Right cardiac atrium (tissue), 5 donors: ENCODE measurements around the gene PTS. TPM values are rescaled to one million over a fixed set of nuclear protein-coding genes. Genes with fewer than 3 reads are reported as not detected.
"Not testable (repeated sequence)": the region's sequence is repeated elsewhere in the genome, so short reads cannot be mapped to it uniquely, and the experiment has no call there.

ENCODE experiments used
- ATAC-seq, 2 donors: fragments of 200-7000 bp; cut with Tn5 transposase; one replicate each; pipeline versions ENCODE4 v1.8.0 to v1.9.1; 2020; ENCODE audit warnings: moderate library complexity in 2 of 2, mild to moderate bottlenecking in 1 of 2
- DNase-seq, 3 donors: peaks; one replicate each; pipeline ENCODE4 v3.0.0-alpha.2; 2020
- H3K27ac ChIP-seq: one replicate; pipeline ENCODE4 v1.5.1; 2013; ENCODE audit warnings: mild to moderate bottlenecking, low read length, control low read depth, moderate library complexity
- H3K27me3 ChIP-seq: one replicate; pipeline ENCODE4 v1.6.1; 2013; ENCODE audit not compliant: control insufficient read depth, insufficient read depth
- H3K4me1 ChIP-seq: one replicate; pipeline ENCODE4 v1.6.1; 2013; ENCODE audit warnings: low read length; ENCODE audit not compliant: control insufficient read depth, insufficient read depth
- H3K4me3 ChIP-seq: one replicate; pipeline ENCODE4 v1.5.1; 2013; ENCODE audit warnings: low read length, control low read depth
- H3K9me3 ChIP-seq: one replicate; pipeline ENCODE4 v1.6.1; 2013; ENCODE audit warnings: low read length; ENCODE audit not compliant: control insufficient read depth
- WGBS: extraction: QIAGEN DNeasy Blood & Tissue Kit; methylation state at CpG from one replicate; pipeline ENCODE4 v1.1.7; 2013; 5-methylcytosine and 5-hydroxymethylcytosine counted together
- intact Hi-C, 4 donors: fragments of 100-400 bp; cut with DNase I; formaldehyde crosslinking; loops; one replicate each; pipeline versions ENCODE4 v1.11.0 to v1.14.0; 2022 to 2023
- long read RNA-seq, 4 donors: library from polyadenylated mRNA; unstranded; transcript quantifications; one replicate each; pipeline ENCODE4 v2.0.0, GENCODE V29; 2020 to 2021
- polyA plus RNA-seq: library from polyadenylated mRNA; stranded (reverse); fragments of 200-250 nt; gene quantifications from one replicate; pipeline ENCODE4 v1.2.3, GENCODE V29; 2013
- total RNA-seq, 4 donors: library from RNA; stranded (reverse); fragmentation: NEBNext Ultra II Directional; extraction: Animal tissue kit (Norgen Biotek cat#: 25700); gene quantifications; one replicate each; pipeline ENCODE4 v1.2.1, GENCODE V29; 2021
- donor health status: healthy with polysubstance abuse.
- donor health status: DM: no; HTN: yes; CAD: no.
- donor health status: DM: no; HTN: no; CAD: no.
- donor health status: DM: no; HTN: yes; CAD: no; lungs with severe emphysema.
- donor health status: DM: yes; HTN: yes; CAD: no.

PTS gene
- total RNA-seq (10 to 100 TPM; 22.9 to 28.3 (median 26.7) TPM), polyA plus RNA-seq (40.7 TPM)
- long read RNA-seq, donor 1, transcript PTS-207 (5 exons, 846 nt): major isoform, 11 of 18 reads
- long read RNA-seq, donor 1, partial matches to known transcripts: 0 of 18 reads
- long read RNA-seq, donor 1, other reads (novel, unspliced or antisense): 3 of 18 reads
- long read RNA-seq, donor 2, transcript PTS-207 (5 exons, 846 nt): major isoform, 9 of 11 reads
- long read RNA-seq, donor 2, partial matches to known transcripts: 0 of 11 reads
- long read RNA-seq, donor 2, other reads (novel, unspliced or antisense): 2 of 11 reads
- long read RNA-seq, donor 3, transcript PTS-201 (6 exons, 935 nt): major isoform, 6 of 21 reads
- long read RNA-seq, donor 3, transcript PTS-207 (5 exons, 846 nt): major isoform, 6 of 21 reads
- long read RNA-seq, donor 3, partial matches to known transcripts: 0 of 21 reads
- long read RNA-seq, donor 3, other reads (novel, unspliced or antisense): 7 of 21 reads
- long read RNA-seq, donor 4, transcript PTS-207 (5 exons, 846 nt): major isoform, 8 of 11 reads
- long read RNA-seq, donor 4, partial matches to known transcripts: 0 of 11 reads
- long read RNA-seq, donor 4, other reads (novel, unspliced or antisense): 1 of 11 reads

DNA sequence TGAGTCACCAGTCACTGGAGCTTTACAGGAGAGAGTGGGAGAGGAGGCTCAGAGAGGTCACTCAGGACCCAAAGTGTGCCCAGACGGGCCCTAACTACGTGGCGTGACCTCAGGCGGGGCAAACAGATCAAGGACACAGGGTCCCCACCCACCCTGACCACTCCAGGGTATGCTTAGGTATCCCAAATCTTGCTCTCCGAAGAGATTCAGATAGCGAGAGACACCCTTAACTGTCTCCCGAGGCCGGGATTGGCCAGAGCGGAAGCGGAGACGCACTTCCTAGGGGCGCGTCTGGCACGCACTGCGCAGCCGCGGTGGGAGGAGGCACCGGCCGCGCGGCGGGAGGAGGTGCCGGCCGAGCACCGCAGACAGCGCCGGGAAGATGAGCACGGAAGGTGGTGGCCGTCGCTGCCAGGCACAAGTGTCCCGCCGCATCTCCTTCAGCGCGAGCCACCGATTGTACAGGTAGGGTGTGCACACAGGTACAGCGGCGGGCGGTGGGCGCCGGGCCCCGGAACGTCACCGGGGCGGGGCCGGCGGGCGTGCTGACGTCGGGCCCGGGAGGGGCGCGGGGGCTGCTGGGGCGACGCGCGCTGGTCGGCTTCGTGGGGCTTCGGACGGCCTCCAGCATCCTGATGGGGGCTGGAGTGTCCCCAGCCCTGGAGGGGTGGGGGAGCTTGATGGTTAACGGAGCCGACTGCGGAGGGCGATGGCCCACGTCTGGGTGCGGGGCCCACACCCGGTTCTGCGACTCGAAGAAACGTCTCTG, at the start of gene PTS:
PTS (plus strand) TSS at position 367 of the 769 bp plus-strand sequence; CDS start at position 383, 16 bp downstream.
- Histone ChIP-seq H3K9me3 (no peaks in the 10 kb centered on the region), H3K27ac (peak within 1 kb of the TSS; percentile 94), H3K4me3 (peak within 1 kb of the TSS; percentile 39), H3K27me3 (no peaks in the 10 kb centered on the region), H3K4me1 (peaks cover 3% of the 10 kb centered on the region)
- peak; percentile 99 for ATAC-seq
- WGBS: under 1% methylated on average over 70 of the region's 70 CpGs
- DNase-seq: peak; percentile 90 to 95 (median 95)
- intact Hi-C loops: no loop called here

DNA sequence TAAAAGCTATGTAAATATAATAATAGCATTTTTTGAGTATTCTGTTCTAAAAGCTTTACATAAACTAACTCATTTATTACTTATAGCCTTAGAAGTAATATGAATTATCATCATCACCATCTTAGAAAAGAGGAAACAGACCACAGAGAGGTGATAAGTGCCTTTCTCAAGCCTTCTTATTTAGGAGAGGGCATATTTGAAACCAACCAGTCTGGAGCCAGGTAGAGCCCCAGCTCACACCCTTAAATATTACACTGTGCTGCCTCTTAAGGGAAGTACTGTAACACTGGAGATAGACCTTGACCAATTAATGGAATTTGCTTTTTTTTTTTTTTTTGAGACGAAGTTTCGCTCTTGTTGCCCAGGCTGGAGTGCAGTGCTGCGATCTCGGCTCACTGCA, 48.6 kb upstream of the PTS start:
- no peak overlapping the region for H3K27ac ChIP-seq
- ATAC-seq (no peak), DNase-seq (no peak)
- intact Hi-C loops: loop anchor here in 3 of 4 donors (5.0 to 10.0 kb wide), 2 partner anchors 63 to 65 kb away; no protein-coding TSS in a partner anchor
- no peaks in the 10 kb centered on the region for H3K4me1 ChIP-seq
- WGBS: 71% methylated on average over 4 of the region's 4 CpGs
- H3K4me3 ChIP-seq: peak overlapping the region; percentile 69
- H3K27me3 ChIP-seq: no peaks in the 10 kb centered on the region
- no peaks in the 10 kb centered on the region for H3K9me3 ChIP-seq

DNA sequence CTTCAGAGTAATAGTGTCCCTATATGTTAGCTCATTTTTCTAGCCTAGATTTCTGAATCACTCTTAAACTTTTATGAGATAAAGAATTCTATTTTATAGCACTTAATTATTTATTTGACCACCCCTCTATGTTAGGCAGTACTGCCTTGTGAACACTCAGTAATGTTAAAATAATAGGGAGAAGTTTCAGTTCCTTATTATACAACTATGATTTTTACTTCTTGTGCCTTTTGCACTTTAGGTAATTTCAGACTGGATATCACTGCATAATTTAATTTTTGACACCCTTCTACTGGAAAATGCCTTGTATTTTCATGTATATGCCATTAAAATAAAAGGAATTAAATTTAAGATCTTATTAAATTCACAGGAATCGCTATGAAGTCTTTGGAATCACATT, 47.8 kb upstream of the PTS start:
- DNase-seq (no peak), ATAC-seq (no peak)
- Histone ChIP-seq H3K4me1 (no peaks in the 10 kb centered on the region), H3K9me3 (no peaks in the 10 kb centered on the region), H3K27ac (no peak overlapping the region), H3K4me3 (peak overlapping the region; percentile 69), H3K27me3 (no peaks in the 10 kb centered on the region)
- WGBS: 96% methylated on average over 1 of the region's 1 CpG
- intact Hi-C loops: loop anchor here in 3 of 4 donors (5.0 to 10.0 kb wide), 2 partner anchors 64 to 66 kb away; no protein-coding TSS in a partner anchor

- intact Hi-C loops: loop anchor here in 3 of 4 donors (5.0 to 10.0 kb wide), 2 partner anchors 64 to 67 kb away; no protein-coding TSS in a partner anchor
- Histone ChIP-seq H3K4me3 (peak overlapping the region; percentile 31), H3K27ac (peak overlapping the region; percentile 85), H3K9me3 (no peaks in the 10 kb centered on the region), H3K4me1 (no peaks in the 10 kb centered on the region), H3K27me3 (no peaks in the 10 kb centered on the region)
- DNase-seq: no peak
- ATAC-seq: no peak
- WGBS: 42% methylated on average over 3 of the region's 3 CpGs
Observed at GRCh38 chr11:112178936-112179335, 47.3 kb upstream of the PTS start.

GRCh38 chr11:112179601-112180000, 46.6 kb upstream of the PTS start:
- ATAC-seq: peak; percentile 27 to 36
- no peaks in the 10 kb centered on the region for H3K27me3 ChIP-seq
- H3K27ac ChIP-seq: peak overlapping the region; percentile 52
- no peak for DNase-seq
- H3K9me3 ChIP-seq: no peaks in the 10 kb centered on the region
- intact Hi-C loops: loop anchor here in 3 of 4 donors (5.0 to 10.0 kb wide), 2 partner anchors 65 to 67 kb away; no protein-coding TSS in a partner anchor
- no peak overlapping the region for H3K4me3 ChIP-seq
- H3K4me1 ChIP-seq: no peaks in the 10 kb centered on the region

GRCh38 chr11:112182867-112183266, 43.4 kb upstream of the PTS start:
- WGBS: 66% methylated on average over 1 of the region's 1 CpG
- ATAC-seq (no peak), DNase-seq (no peak)
- Histone ChIP-seq H3K4me1 (peaks cover 4% of the 10 kb centered on the region), H3K27me3 (no peaks in the 10 kb centered on the region), H3K4me3 (no peak overlapping the region), H3K9me3 (no peaks in the 10 kb centered on the region), H3K27ac (no peak overlapping the region)
- intact Hi-C loops: no loop called here

DNA sequence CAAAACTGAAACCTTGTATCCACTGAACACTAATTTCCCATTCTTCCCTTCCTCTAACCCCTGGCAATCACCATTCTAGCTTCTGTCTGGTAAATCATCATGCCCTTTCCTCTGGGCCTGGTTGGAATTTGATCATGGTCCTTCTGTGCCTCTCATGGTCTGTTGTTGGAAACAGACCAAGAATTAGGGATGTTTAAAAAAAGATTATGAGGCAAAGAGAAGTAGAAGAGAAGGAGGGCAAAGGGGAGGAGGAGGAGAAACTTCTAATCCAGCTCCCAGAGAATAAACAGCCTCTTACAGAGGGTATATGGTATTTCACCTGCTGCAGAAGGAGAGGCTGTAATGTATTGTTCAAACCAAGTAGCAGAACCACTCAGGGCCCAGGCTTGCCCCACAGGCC, 40.3 kb upstream of the PTS start:
- Histone ChIP-seq H3K4me3 (no peak overlapping the region), H3K4me1 (peaks cover 4% of the 10 kb centered on the region), H3K9me3 (no peaks in the 10 kb centered on the region), H3K27me3 (no peaks in the 10 kb centered on the region), H3K27ac (peak overlapping the region; percentile 75)
- ATAC-seq (peak; percentile 54 to 61), DNase-seq (no peak)
- intact Hi-C loops: no loop called here

GRCh38 chr11:112186304-112186703, 39.9 kb upstream of the PTS start:
- intact Hi-C loops: no loop called here
- no peaks in the 10 kb centered on the region for H3K27me3 ChIP-seq
- peak overlapping the region; percentile 75 for H3K27ac ChIP-seq
- no peak overlapping the region for H3K4me3 ChIP-seq
- peak in 1 of 2 donors; percentile 41 for ATAC-seq
- H3K9me3 ChIP-seq: no peaks in the 10 kb centered on the region
- H3K4me1 ChIP-seq: peaks cover 4% of the 10 kb centered on the region
- DNase-seq: no peak

DNA sequence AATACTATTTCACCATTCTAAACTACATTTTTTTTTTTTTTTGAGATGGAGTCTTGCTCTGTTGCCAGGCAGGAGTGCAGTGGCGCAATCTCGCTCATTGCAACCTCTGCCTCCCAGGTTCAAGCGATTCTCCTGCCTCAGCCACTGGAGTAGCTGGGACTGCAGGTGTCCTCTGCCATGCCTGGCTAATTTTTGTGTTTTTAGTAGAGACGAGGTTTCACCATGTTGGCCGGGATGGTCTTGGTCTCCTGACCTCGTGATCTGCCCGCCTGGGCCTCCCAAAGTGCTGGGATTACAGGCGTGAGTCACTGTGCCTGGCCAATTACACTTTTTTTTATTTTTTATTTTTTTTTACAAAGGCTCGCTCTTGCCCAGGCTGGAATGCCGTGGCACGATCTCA, 31.1 kb upstream of the PTS start:
- H3K4me1 ChIP-seq, ATAC-seq, H3K27me3 ChIP-seq, DNase-seq, intact Hi-C loops, H3K4me3 ChIP-seq, H3K27ac ChIP-seq, H3K9me3 ChIP-seq: not testable (repeated sequence)
- WGBS: 83% methylated on average over 11 of the region's 11 CpGs

DNA sequence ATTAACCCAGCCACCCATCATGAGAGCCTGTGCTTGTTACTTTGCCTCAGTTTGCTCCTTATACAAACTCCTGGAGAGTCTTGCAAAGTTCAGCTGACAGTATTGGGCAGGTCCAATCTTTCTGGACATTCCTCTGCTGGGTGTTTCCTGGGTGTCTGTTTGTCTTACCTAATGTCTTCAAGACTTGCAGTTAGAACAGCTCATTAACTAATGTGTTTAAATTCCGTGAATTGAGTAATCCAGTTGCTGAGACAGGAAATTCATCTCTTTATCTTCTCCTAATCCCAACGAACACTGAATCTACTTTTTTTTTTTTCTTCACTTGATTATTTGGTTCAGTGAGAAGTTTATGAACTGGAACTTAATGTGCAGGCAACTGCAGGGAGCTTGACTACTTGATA, 30.3 kb upstream of the PTS start:
- H3K9me3 ChIP-seq: no peaks in the 10 kb centered on the region
- no peak for DNase-seq
- WGBS: 38% methylated on average over 2 of the region's 2 CpGs
- intact Hi-C loops: no loop called here
- H3K27ac ChIP-seq: no peak overlapping the region
- H3K27me3 ChIP-seq: no peaks in the 10 kb centered on the region
- H3K4me1 ChIP-seq: no peaks in the 10 kb centered on the region
- H3K4me3 ChIP-seq: no peak overlapping the region
- ATAC-seq: no peak
